Measurements from ENCODE around the gene ATP1A1. TPM values are rescaled to one million over a fixed set of nuclear protein-coding genes. Genes with fewer than 3 reads are reported as not detected.
A peak's percentile ranks its signal among the peaks of the same experiment; 100 is the strongest.

The ATP1A1 gene
- total and polyA plus RNA-seq, 9 of the 15 experiments (the other 6 are each of a cell fraction or from before 2014, with no cell fraction given) = 99.3 to 513 (median 234) TPM

DNA sequence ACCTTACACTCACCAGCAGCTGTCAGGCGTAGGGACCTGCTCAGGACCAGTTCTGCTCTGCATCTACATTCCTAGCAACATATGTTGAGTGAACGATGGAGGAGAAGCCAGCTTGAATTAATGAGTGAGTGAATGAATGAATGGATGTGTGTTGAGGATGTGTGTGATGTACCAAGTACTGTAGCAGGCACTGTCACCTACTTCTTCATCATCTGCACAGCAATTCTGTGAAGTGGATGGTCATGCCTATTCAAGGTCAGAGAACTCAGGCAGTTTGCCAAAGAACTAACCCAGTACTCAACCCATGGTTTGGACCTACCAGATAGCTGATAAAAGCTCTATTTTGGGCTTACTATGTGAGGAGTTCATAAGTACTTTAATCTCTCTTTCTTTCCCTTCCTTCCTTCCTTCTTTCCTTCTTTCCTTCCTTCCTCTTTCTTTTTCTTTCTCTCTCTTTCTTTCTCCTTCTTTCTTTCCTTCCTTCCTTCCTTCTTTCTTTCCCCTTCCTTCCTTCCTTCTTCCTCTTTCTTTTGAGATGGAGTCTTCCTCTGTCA lies 56.9 kb downstream of the ATP1A1 start (continued):
- TF ChIP-seq ARID1B (IDR thresholded peaks at IDR 0.05) (peak; percentile 46; the same call in 1 of the 2 replicates), NFIC (IDR thresholded peaks at IDR 0.05) (peak; percentile 79), HDAC3 (IDR thresholded peaks at IDR 0.05; ENCODE audit: borderline replicate concordance, partially characterized antibody) (peak; percentile 31), LARP7 (IDR thresholded peaks at IDR 0.05) (peak; percentile 93; the same call in 1 of the 2 replicates), ZNF24 (IDR thresholded peaks at IDR 0.05) (peak; percentile 97), ZNF274 (IDR thresholded peaks at IDR 0.05; ENCODE audit: borderline replicate concordance, low read depth, low read length) (no peak)
- TF ChIP-seq, protein P1, sequence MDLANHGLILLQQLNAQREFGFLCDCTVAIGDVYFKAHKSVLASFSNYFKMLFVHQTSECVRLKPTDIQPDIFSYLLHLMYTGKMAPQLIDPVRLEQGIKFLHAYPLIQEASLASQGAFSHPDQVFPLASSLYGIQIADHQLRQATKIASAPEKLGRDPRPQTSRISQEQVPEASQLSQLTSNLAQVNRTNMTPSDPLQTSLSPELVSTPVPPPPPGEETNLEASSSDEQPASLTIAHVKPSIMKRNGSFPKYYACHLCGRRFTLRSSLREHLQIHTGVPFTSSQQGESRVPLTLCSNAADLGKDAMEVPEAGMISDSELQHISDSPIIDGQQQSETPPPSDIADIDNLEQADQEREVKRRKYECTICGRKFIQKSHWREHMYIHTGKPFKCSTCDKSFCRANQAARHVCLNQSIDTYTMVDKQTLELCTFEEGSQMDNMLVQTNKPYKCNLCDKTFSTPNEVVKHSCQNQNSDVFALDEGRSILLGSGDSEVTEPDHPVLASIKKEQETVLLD (IDR thresholded peaks at IDR 0.05) = peak; percentile 80
- TF ChIP-seq, protein P2, sequence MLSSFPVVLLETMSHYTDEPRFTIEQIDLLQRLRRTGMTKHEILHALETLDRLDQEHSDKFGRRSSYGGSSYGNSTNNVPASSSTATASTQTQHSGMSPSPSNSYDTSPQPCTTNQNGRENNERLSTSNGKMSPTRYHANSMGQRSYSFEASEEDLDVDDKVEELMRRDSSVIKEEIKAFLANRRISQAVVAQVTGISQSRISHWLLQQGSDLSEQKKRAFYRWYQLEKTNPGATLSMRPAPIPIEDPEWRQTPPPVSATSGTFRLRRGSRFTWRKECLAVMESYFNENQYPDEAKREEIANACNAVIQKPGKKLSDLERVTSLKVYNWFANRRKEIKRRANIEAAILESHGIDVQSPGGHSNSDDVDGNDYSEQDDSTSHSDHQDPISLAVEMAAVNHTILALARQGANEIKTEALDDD (IDR thresholded peaks at IDR 0.05) = peak; percentile 80

DNA sequence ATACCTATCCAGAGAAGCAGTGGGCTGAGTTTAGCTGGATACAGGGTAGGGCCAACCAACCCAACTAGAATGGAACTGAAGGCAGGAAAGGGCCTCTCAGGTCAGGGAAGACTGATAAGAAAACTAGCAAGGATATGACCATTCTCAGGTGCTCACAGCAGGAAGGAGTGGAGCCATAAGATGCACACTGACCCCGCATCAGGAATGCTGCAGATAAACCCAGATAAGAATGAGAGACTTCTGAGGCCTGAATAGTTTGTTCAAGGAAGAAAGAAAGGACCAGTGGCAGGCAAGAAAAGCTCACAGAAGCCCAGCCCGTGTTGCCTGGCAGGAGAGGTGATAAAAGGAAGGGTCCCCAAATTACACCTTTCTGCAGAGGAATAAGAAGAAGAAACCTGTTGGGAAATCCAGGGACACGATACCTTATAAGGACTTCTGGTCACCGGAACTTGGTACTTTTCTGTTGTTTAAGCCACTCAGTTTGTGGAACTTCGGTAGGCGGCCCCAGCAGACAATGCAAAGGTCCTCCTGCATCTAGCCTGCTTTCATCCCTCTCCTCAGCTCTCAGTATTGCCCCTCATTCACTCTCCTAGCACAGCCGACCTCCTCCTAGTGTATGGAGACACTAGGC lies 58.9 kb downstream of the ATP1A1 start:
- POLR2A ChIA-PET = interaction anchor here (0.5 to 2.1 kb wide), 5 partner anchors 9 to 1677 kb away, joined by 3 to 8 read pairs (median 3); no protein-coding TSS in a partner anchor
- DNase-seq (ENCODE audit: extremely low read depth in 1 of 4, low spot score in 3 of 4) = peak in 2 of 4 experiments; percentile 34 to 51
- Histone ChIP-seq H3K4me3 (no peak overlapping the region), H3K36me3 (ENCODE audit: control insufficient read depth, insufficient read depth, low read length) (no peaks in the 10 kb centered on the region), H2AFZ (ENCODE audit: low read depth, low read length) (peak overlapping the region; percentile 51), H3K9me3 (replicated peaks; ENCODE audit: control insufficient read depth, insufficient read depth, low read depth, low read length) (no peaks in the 10 kb centered on the region), H3K4me2 (ENCODE audit: insufficient read depth, low read length) (no peak overlapping the region; the same call in 1 of the 2 replicates), H4K20me1 (replicated peaks; ENCODE audit: control insufficient read depth, insufficient read depth, low read length) (no peaks in the 10 kb centered on the region), H3K9ac (ENCODE audit: insufficient read depth in 1 of 2, low read depth in 2 of 2, low read length in 2 of 2) (no peak overlapping the region), H3K27ac (ENCODE audit: extremely low read depth, low read depth, low read length) (no peak overlapping the region), H3K9me1 (ENCODE audit: control insufficient read depth, insufficient read depth, low read length) (no peaks in the 10 kb centered on the region), H3K79me2 (ENCODE audit: control insufficient read depth, insufficient read depth, low read length) (no peaks in the 10 kb centered on the region), H3K27me3 (ENCODE audit: control insufficient read depth in 2 of 2, insufficient read depth in 2 of 2, low read length in 2 of 2) (no peaks in the 10 kb centered on the region), H3K4me1 (replicated peaks in 1 of 2; ENCODE audit: control insufficient read depth in 2 of 2, insufficient read depth in 2 of 2, low read length in 2 of 2) (peaks cover 16 to 29% of the 10 kb centered on the region in 2 experiments; a peak in 4 of 5 replicates)
- TF ChIP-seq CCNT2 (IDR thresholded peaks at IDR 0.05; ENCODE audit: borderline replicate concordance, extremely low read depth, insufficient read length, low read depth, low read length) (no peak), ZEB2 (IDR thresholded peaks at IDR 0.05) (0 out of 2 replicates have a peak, but pooled peaks have one; percentile 29), CTBP1 (IDR thresholded peaks at IDR 0.05; ENCODE audit: borderline replicate concordance) (peak; percentile 70), RCOR1 (IDR thresholded peaks at IDR 0.05; ENCODE audit: borderline replicate concordance in 1 of 2, low read depth in 2 of 2, low read length in 2 of 2) (peak in 1 of 2 experiments; percentile 15; a peak in 1 of 4 replicates), MTA3 (IDR thresholded peaks at IDR 0.05; ENCODE audit: borderline replicate concordance) (0 out of 2 replicates have a peak, but pooled peaks have one; percentile 20), CBFA2T2 (conservative IDR thresholded peaks at IDR 0.05) (peak; percentile 37; the same call in 1 of the 2 replicates), SRF (CRISPR knock-in tag; IDR thresholded peaks at IDR 0.05) (peak in 1 of 2 experiments; percentile 84; a peak in 1 of 4 replicates), CBFA2T3 (IDR thresholded peaks at IDR 0.05) (peak; percentile 57)
- TF ChIP-seq, protein P3, sequence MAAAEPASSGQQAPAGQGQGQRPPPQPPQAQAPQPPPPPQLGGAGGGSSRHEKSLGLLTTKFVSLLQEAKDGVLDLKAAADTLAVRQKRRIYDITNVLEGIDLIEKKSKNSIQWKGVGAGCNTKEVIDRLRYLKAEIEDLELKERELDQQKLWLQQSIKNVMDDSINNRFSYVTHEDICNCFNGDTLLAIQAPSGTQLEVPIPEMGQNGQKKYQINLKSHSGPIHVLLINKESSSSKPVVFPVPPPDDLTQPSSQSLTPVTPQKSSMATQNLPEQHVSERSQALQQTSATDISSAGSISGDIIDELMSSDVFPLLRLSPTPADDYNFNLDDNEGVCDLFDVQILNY (CRISPR knock-in tag; IDR thresholded peaks at IDR 0.05) = no peak
- no peak for FAIRE-seq
- ATAC-seq = peak; percentile 14
- no TSS peak for BruUV-seq (replicated peaks)
- intact Hi-C loops (cut with micrococcal nuclease) (no loop called here), in situ Hi-C loops (cut with MboI) (no loop called here)
- CTCF ChIA-PET (ENCODE audit: low intra/inter-chr PET ratio) = no interaction called here
- WGBS (ENCODE audit: insufficient coverage, low coverage, missing lambda C conversion rate) = 33% methylated on average over 7 of the region's 7 CpGs
